Loucy (cell line): ENCODE measurements around the gene SH3RF3.

Experiments used
- H2AFZ ChIP-seq: fragments of 200-600 bp; sonication (generic); 2 replicates; pipeline ENCODE4 v1.6.0; 2016; ENCODE audit warnings: antibody characterized with exemption, mild to moderate bottlenecking, low read length, moderate library complexity
- H3F3A ChIP-seq: fragments of 200-600 bp; 2 replicates; pipeline ENCODE4 v1.6.0; 2016; ENCODE audit warnings: antibody characterized with exemption, low read depth, mild to moderate bottlenecking
- H3K27me3 ChIP-seq: fragments of 200-600 bp; sonication (generic); 2 replicates; pipeline ENCODE4 v1.6.1; 2014; ENCODE audit warnings: low read length, mild to moderate bottlenecking; ENCODE audit not compliant: insufficient read depth, poor library complexity, severe bottlenecking
- H3K36me3 ChIP-seq: fragments of 200-600 bp; sonication (generic); 2 replicates; pipeline ENCODE4 v1.6.1; 2016; ENCODE audit warnings: low read length; ENCODE audit not compliant: insufficient read depth
- H3K4me1 ChIP-seq: fragments of 200-600 bp; sonication (generic); 2 replicates; pipeline ENCODE4 v1.5.1; 2014; ENCODE audit warnings: low read length, mild to moderate bottlenecking; ENCODE audit not compliant: insufficient read depth, poor library complexity, severe bottlenecking
- H3K4me2 ChIP-seq: fragments of 200-600 bp; sonication (generic); 2 replicates; pipeline ENCODE4 v1.6.0; 2014; ENCODE audit warnings: antibody characterized with exemption, low read length, low read depth, mild to moderate bottlenecking; ENCODE audit not compliant: poor library complexity, severe bottlenecking
- H3K4me3 ChIP-seq: fragments of 200-600 bp; sonication (generic); 2 replicates; pipeline ENCODE4 v1.5.1; 2014; ENCODE audit warnings: low read length, mild to moderate bottlenecking, mixed read lengths; ENCODE audit not compliant: poor library complexity, severe bottlenecking
- H3K79me2 ChIP-seq: fragments of 200-600 bp; sonication (generic); 2 replicates; pipeline ENCODE4 v1.6.1; 2014; ENCODE audit warnings: low read length; ENCODE audit not compliant: insufficient read depth
- H3K9ac ChIP-seq: fragments of 200-600 bp; sonication (generic); 2 replicates; pipeline ENCODE4 v1.6.0; 2014; ENCODE audit warnings: mild to moderate bottlenecking, low read depth, low read length, moderate library complexity; ENCODE audit not compliant: poor library complexity, severe bottlenecking
- H3K9me2 ChIP-seq: fragments of 200-600 bp; sonication (generic); replicated peaks from 2 replicates; pipeline ENCODE4 v1.6.1; 2016; ENCODE audit warnings: low read depth, low read length, mixed read lengths
- H3K9me3 ChIP-seq: fragments of 200-600 bp; sonication (generic); 2 replicates; pipeline ENCODE4 v1.6.1; 2014; ENCODE audit warnings: mild to moderate bottlenecking, antibody characterized with exemption, low read length, low read depth; ENCODE audit not compliant: insufficient read depth
- H4K20me1 ChIP-seq: fragments of 200-600 bp; sonication (generic); 2 replicates; pipeline ENCODE4 v1.6.0; 2014; ENCODE audit warnings: antibody characterized with exemption, low read length, mild to moderate bottlenecking; ENCODE audit not compliant: insufficient read depth, poor library complexity, severe bottlenecking
- CTCF ChIP-seq: fragments of 200-600 bp; sonication (generic); conservative IDR thresholded peaks from 2 replicates; pipeline ENCODE4 v1.5.1; 2014; ENCODE audit warnings: mild to moderate bottlenecking, antibody characterized with exemption, low read length
- EZH2phosphoT487 ChIP-seq: fragments of 200-600 bp; IDR thresholded peaks from 2 replicates; pipeline ENCODE4 v1.6.1; 2018; ENCODE audit warnings: antibody characterized with exemption, mild to moderate bottlenecking, moderate library complexity, borderline replicate concordance

The SH3RF3 gene

GRCh38 chr2:109500910-109501309, 371.9 kb downstream of the SH3RF3 start:
- Histone ChIP-seq H3K27me3 (no peaks in the 10 kb centered on the region), H3K36me3 (no peaks in the 10 kb centered on the region), H4K20me1 (no peaks in the 10 kb centered on the region), H3K9ac (no peak overlapping the region), H3F3A (no peaks in the 10 kb centered on the region), H3K9me3 (no peaks in the 10 kb centered on the region), H3K4me3 (no peak overlapping the region), H3K9me2 (no peaks in the 10 kb centered on the region), H3K79me2 (no peaks in the 10 kb centered on the region), H3K4me2 (no peak overlapping the region), H2AFZ (no peak overlapping the region), H3K4me1 (peaks cover 3% of the 10 kb centered on the region)
- TF ChIP-seq EZH2phosphoT487 (no peak), CTCF (no peak; the same call in 1 of the 2 replicates)

DNA sequence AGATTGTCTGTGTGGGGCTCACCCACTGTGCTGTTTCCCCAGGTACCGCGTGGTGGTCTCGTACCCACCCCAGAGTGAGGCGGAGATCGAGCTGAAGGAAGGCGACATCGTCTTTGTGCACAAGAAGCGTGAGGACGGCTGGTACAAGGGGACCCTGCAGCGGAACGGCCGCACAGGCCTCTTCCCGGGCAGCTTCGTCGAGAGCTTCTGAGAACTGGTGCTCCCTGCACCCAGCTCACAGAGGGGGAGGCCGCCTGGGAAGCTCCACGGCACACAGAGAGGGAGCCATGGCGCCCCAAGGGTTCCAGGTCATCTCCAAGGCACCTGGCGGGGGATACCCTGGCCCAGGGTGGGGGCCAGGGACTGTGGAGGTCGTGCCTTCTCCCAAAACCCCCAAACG, 372.5 kb downstream of the SH3RF3 start:
- Histone ChIP-seq H3K79me2 (no peaks in the 10 kb centered on the region), H4K20me1 (no peaks in the 10 kb centered on the region), H3F3A (no peaks in the 10 kb centered on the region), H3K27me3 (no peaks in the 10 kb centered on the region), H3K9me2 (no peaks in the 10 kb centered on the region), H3K4me2 (no peak overlapping the region), H3K4me3 (no peak overlapping the region), H2AFZ (no peak overlapping the region), H3K36me3 (no peaks in the 10 kb centered on the region), H3K9ac (no peak overlapping the region), H3K4me1 (peaks cover 8% of the 10 kb centered on the region), H3K9me3 (no peaks in the 10 kb centered on the region)
- TF ChIP-seq EZH2phosphoT487 (no peak), CTCF (no peak)

- Histone ChIP-seq H3K4me1 (peaks cover 24% of the 10 kb centered on the region), H3K4me3 (no peak overlapping the region), H3K9ac (no peak overlapping the region), H3K79me2 (no peaks in the 10 kb centered on the region), H4K20me1 (no peaks in the 10 kb centered on the region), H3K27me3 (no peaks in the 10 kb centered on the region), H3K36me3 (no peaks in the 10 kb centered on the region), H3K4me2 (no peak overlapping the region), H2AFZ (no peak overlapping the region), H3K9me2 (no peaks in the 10 kb centered on the region), H3F3A (no peaks in the 10 kb centered on the region), H3K9me3 (no peaks in the 10 kb centered on the region)
- TF ChIP-seq CTCF (no peak), EZH2phosphoT487 (no peak)
Observed at GRCh38 chr2:109503191-109503590, 374.2 kb downstream of the SH3RF3 start.
